HG02981 (cell line): ENCODE measurements around the gene SOX5.
"Not testable (repeated sequence)": the region's sequence is repeated elsewhere in the genome, so short reads cannot be mapped to it uniquely, and the experiment has no call there.

ENCODE experiments used
- ATAC-seq: cut with Tn5 transposase; IDR thresholded peaks from one replicate; pipeline ENCODE4 v1.9.1; 2021; ENCODE audit warnings: mild to moderate bottlenecking, moderate library complexity; ENCODE audit not compliant: unreplicated experiment

SOX5 gene

GRCh38 chr12:23851602-23852001 lies 97.9 kb downstream of the SOX5 start:
- ATAC-seq = no peak

GRCh38 chr12:23847857-23848256 lies 101.6 kb downstream of the SOX5 start:
- no peak for ATAC-seq

GRCh38 chr12:23843958-23844357 lies 105.5 kb downstream of the SOX5 start:
- no peak for ATAC-seq

- no peak for ATAC-seq
Measured at GRCh38 chr12:23834076-23834475, 115.4 kb downstream of the SOX5 start.

GRCh38 chr12:23831739-23832138 lies 117.7 kb downstream of the SOX5 start:
- ATAC-seq = no peak

GRCh38 chr12:23830210-23830609 lies 119.3 kb downstream of the SOX5 start:
- ATAC-seq = no peak

GRCh38 chr12:23827353-23827752 lies 122.1 kb downstream of the SOX5 start:
- ATAC-seq = no peak

- not testable (repeated sequence) for ATAC-seq
Measured at GRCh38 chr12:23825124-23825523, 124.3 kb downstream of the SOX5 start.

- no peak for ATAC-seq
Measured at GRCh38 chr12:23824358-23824757, 125.1 kb downstream of the SOX5 start.

GRCh38 chr12:23822883-23823282 lies 126.6 kb downstream of the SOX5 start:
- ATAC-seq = not testable (repeated sequence)

GRCh38 chr12:23817345-23817744 lies 132.1 kb downstream of the SOX5 start:
- ATAC-seq = no peak

- ATAC-seq = no peak
Measured at GRCh38 chr12:23816394-23816851, 133.0 kb downstream of the SOX5 start.

- no peak for ATAC-seq
Measured at GRCh38 chr12:23815810-23816209, 133.7 kb downstream of the SOX5 start.

- no peak for ATAC-seq
Measured at GRCh38 chr12:23813206-23813605, 136.3 kb downstream of the SOX5 start.

- ATAC-seq = no peak
Measured at GRCh38 chr12:23810329-23810902, 139.1 kb downstream of the SOX5 start.

GRCh38 chr12:23803540-23803939 lies 145.9 kb downstream of the SOX5 start:
- ATAC-seq = no peak

GRCh38 chr12:23795494-23795893 lies 154.0 kb downstream of the SOX5 start:
- ATAC-seq = no peak

GRCh38 chr12:23781118-23781517 lies 168.4 kb downstream of the SOX5 start:
- ATAC-seq = no peak

GRCh38 chr12:23775208-23775607 lies 174.3 kb downstream of the SOX5 start:
- ATAC-seq = peak; percentile 54

GRCh38 chr12:23771240-23771949 lies 178.1 kb downstream of the SOX5 start:
- no peak for ATAC-seq

GRCh38 chr12:23770202-23770938 lies 179.1 kb downstream of the SOX5 start:
- no peak for ATAC-seq

GRCh38 chr12:23767834-23768233 lies 181.6 kb downstream of the SOX5 start:
- ATAC-seq = no peak
